Muscle of arm (tissue), 12 donors: ENCODE measurements around the gene KCND3. TPM values are rescaled to one million over a fixed set of nuclear protein-coding genes. Genes with fewer than 3 reads are reported as not detected.
"Not testable (repeated sequence)": the region's sequence is repeated elsewhere in the genome, so short reads cannot be mapped to it uniquely, and the experiment has no call there.

Experiments used
- DNase-seq: peaks from one replicate; pipeline ENCODE4 v3.0.0-alpha.2; 2013
- polyA plus RNA-seq, 12 donors: library from polyadenylated mRNA; unstranded; fragments of 120-200 nt; gene quantifications; one replicate each; pipeline ENCODE4 v1.2.1, GENCODE V29; 2013; ENCODE audit not compliant: insufficient read length in 12 of 12

The KCND3 gene
- polyA plus RNA-seq, 12 donors, result 0.77 to 4.4 (median 1.8) TPM; not detected in 1

- no peak for DNase-seq
These were observed 175.2 kb downstream of the KCND3 start for GRCh38 chr1:111814305-111814628.

GRCh38 chr1:111813440-111814304, 175.8 kb downstream of the KCND3 start:
- no peak for DNase-seq

DNA sequence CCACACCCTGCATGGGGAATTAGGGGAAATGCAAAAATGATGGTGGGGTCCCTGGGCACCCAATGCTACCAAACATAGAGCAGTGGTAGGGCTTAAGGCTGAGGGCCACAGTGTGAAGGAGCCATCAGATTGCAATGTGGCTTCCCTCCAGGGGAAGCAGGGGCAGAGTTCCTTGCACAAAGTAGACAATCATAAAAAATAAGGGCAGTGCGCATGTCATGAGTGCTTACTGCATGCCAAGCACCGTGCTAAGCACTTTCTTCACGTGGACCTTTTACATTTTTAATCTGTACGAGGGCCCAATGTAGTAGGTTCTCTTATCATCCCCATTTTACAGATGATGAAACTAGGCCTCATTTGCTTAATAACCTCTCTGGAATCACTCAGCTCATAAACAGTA, 177.2 kb downstream of the KCND3 start:
- DNase-seq, result no peak

DNA sequence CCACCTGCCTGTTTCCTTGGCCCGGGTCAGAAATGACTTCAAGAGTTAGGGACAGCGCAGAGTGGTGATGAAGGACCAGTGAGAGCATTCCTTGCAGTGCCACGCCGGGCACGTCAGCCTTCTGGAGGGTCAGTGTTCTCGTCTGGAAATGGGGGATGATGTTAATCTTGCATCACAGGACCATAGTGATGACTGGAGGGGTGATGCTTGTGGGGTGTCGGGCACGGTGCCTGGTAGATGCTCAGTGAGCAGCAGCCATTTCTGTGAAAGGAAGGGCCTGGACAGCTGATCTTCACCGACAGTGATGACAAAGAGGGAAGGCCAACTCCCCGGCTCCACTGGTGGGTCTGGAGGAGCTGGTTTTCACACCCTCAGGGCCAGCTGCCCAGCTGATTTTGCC, 177.6 kb downstream of the KCND3 start:
- DNase-seq, result no peak

- DNase-seq, result no peak
These were observed 184.2 kb downstream of the KCND3 start for GRCh38 chr1:111805251-111805650.

GRCh38 chr1:111804776-111805175, 184.7 kb downstream of the KCND3 start:
- no peak for DNase-seq

- DNase-seq, result no peak
These were observed 185.5 kb downstream of the KCND3 start for GRCh38 chr1:111803951-111804350.

DNA sequence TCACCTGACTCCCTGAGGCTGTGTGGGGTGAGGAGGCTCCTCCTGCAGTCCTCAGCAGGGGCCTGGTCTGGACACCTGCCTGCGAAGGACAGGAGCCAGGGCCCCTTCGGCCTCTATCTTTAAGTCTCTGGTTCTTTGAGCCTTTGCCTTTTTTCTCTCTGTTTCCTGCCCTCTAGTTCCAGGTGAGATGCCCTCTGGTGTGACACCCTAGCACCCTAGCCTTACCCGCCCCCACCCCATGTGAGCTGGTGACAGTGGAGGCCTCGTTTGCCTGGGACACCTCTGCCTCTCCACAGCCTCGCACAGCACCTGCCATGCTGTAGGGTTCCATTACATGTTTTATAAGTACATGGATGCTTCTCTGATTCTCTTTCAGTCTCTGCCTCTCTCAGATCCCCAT, 186.5 kb downstream of the KCND3 start:
- no peak for DNase-seq

DNA sequence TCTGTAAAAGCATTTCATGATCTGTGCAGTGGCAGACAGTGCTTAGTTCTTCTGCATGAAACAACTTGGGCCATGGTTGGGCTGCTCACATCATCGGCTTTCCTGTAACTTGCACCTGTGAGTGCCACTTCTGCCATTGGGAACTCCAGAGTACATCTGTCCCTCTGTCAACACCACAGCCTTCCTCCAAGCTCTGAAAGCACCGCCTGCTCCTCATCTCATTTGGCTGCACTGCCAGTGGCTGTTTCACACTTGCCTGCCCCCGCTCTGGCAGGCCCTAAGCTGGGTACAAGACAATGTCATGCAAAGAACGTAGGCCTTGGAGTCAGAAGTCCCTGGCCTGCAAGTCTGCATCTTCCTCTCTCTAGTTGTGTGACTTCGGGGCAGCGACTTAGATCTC, 187.4 kb downstream of the KCND3 start:
- no peak for DNase-seq

- DNase-seq, result no peak
These were observed 188.2 kb downstream of the KCND3 start for GRCh38 chr1:111801071-111801850.

DNA sequence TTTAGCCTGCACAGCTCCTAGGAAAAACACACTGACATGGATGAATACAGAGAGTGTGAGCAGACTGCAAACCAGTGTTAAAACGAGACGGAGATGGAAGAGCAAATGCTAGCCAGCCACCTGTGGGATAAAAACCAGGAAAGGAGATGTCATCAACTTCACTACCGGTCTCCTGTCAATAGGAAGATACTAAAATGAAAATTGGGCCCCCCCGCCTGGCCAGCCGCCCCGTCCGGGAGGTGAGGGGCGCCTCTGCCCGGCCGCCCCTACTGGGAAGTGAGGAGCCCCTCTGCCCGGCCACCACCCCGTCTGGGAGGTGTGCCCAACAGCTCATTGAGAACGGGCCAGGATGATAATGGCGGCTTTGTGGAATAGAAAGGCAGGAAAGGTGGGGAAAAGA, 189.7 kb downstream of the KCND3 start:
- DNase-seq, result not testable (repeated sequence)

DNA sequence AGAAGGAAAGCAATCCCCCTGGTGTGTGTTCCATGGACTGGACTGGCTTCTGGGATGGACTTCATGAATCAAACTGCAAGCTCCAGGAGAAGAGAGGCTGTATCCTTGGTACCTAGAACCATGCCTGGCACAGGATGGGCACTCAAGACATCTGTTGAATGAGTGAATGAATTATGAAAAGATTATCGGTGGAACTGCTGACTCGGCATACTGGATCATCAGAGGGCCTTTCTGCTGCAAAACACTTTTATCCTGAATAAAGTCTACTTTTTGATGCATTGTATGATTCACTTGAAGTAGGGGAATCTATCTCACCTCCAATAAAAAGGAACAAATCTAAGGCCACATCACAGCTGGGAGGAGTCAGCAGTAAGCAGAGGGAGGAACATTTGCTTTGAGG, 190.9 kb downstream of the KCND3 start:
- DNase-seq, result no peak

DNA sequence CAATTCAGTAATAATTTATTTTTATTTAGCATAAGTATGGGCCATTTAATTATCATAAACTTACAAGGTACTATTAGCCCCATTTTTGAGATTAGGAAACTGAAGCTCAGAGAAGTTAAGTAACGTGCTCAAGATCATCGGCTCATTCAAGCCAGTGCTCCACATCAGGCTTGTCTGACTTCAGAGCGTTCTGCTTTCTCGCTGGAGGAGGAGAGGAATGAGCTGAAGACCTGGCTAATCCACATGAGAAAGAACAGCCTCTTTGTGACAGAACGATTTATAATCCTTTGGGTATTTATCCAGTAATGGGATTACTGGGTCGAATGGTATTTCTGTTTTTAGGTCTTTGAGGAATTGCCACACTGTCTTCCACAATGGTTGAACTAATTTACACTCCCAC, 194.1 kb downstream of the KCND3 start:
- DNase-seq, result no peak

- DNase-seq, result no peak
These were observed 195.5 kb downstream of the KCND3 start for GRCh38 chr1:111793923-111794322.

DNA sequence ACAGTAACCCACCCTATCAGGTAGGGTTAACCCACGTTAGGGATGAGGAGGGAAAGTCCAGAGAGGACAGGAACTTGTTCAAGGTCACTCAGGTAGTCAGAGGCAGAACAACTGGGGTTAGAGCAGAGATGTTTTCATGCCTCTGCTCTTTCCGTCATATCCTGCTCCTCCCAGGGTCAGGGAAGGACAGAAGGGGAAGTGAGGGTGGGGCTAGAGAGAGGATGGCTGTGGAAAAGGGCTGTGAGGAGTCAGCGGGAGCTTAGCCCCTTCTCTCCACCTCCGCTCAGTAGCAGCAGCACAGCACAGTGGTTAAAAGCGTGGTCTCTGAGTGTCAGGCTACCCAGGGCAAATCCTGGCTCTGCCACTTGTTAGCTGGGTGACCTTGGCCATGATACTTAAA, 197.2 kb downstream of the KCND3 start:
- no peak for DNase-seq

GRCh38 chr1:111791776-111792175, 197.7 kb downstream of the KCND3 start:
- no peak for DNase-seq

- DNase-seq, result no peak
These were observed 199.7 kb downstream of the KCND3 start for GRCh38 chr1:111789666-111790316.

GRCh38 chr1:111789142-111789541, 200.3 kb downstream of the KCND3 start:
- peak; percentile 3 for DNase-seq

DNA sequence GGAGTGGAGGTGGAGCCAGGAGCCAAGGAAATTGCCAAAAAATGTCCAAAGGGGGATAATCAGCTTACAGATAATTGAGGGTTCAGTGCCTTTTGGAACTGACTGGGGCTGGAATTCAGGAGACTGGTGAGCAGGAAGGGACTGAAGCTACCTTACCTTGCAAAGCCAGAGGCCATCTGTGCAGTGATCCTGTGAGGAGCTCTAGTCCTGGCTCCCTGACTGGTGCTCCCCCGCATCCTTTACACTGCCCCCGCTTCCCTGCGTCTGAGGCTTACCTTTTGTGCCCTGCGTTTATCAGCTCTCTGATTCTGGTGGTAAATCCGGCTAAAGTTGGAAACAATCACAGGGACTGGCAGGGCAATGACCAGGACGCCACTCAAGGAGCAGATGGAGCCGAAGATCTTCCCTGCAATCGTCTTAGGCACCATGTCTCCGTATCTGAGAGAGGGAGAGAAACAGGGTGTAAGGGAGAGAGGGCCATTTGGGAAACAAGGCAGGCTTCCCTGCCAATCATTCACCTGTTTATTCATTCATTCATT, 202.7 kb downstream of the KCND3 start:
- DNase-seq, result no peak

DNA sequence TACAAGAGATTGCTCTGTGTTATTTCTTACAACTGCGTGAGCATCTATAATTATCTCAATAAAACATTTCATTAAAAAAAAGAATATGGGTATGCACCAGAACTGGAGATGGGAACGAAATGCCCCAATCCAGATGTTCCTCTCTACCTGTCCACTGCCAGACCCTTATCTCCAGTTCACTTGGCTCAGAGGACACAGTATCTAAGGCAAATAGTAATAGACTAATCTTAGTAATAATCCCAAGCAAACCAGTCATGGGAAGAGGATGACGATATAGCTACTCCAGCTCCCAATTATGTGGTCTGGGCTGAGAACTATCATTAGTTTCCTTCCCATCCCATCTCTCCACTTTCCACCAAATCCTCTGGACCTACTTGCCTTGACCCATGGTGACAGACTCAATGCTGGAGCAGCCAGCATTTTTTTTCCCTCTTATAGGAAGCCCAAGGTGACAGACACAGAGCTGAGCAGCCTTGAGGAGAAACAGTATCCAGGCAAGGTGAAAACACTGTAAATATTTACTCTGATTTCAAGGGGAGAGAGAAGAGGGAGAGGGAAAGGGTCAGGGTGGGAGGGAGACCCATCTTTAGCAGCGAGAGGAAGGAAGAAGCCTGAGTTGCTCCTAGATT, 205.1 kb downstream of the KCND3 start:
- DNase-seq, result no peak

- DNase-seq, result no peak
These were observed 209.9 kb downstream of the KCND3 start for GRCh38 chr1:111779546-111779945.

DNA sequence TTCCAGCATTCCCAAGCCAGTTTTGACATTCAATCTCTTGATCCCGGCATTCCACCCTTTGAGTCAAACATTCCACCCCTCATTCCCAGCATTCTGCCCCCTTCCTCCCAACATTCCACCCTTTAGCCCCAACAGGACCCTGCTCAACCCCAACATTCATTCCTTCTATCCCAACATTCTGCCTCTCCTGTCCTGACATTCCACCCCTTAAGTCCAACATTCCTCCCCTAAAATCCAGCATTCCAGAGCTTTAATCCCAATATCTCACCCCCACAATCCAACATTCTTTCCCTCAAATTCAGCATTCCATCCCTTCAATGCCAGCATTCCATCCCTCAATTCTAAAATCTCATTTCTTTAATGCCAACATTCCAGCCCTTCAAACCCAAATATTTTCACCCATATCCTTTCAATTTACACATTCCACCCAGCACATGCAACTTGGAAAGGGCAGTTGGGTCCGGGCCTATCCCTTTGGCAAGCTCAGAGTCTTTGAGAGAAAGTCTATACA, 210.9 kb downstream of the KCND3 start:
- DNase-seq, result no peak
